Activated B cell treated with CpG ODN at 0.5 μM for 24 hours (primary cell): ENCODE measurements around the gene BCAR1. TPM values are rescaled to one million over a fixed set of nuclear protein-coding genes. Genes with fewer than 3 reads are reported as not detected.
"Not testable (repeated sequence)": the region's sequence is repeated elsewhere in the genome, so short reads cannot be mapped to it uniquely, and the experiment has no call there.

Source experiments
- ATAC-seq: fragments of 200-7000 bp; cut with Tn5 transposase; one replicate; pipeline ENCODE4 v1.10.0; 2021; ENCODE audit warnings: low read depth, mild to moderate bottlenecking, moderate library complexity
- CTCF ChIA-PET: fragments of 350-600 bp; sonication (Branson Sonifier 250); formaldehyde crosslinking; loops from one replicate; lab custom pipeline; 2021; ENCODE audit warnings: antibody characterized with exemption; lab: Charles Lee
- POLR2A ChIA-PET: fragments of 350-600 bp; sonication (Branson Sonifier 250); formaldehyde crosslinking; loops from one replicate; lab custom pipeline; 2021; ENCODE audit warnings: antibody characterized with exemption; lab: Charles Lee
- DNase-seq: peaks from one replicate; pipeline ENCODE4 v3.0.0; 2022
- H3K27ac Mint-ChIP-seq: one replicate; pipeline ENCODE4 v1.8.0; 2020; ENCODE audit warnings: mixed read lengths
- H3K27me3 Mint-ChIP-seq: one replicate; pipeline ENCODE4 v1.8.0; 2021; ENCODE audit warnings: mixed read lengths
- H3K36me3 Mint-ChIP-seq: one replicate; pipeline ENCODE4 v1.8.0; 2021; ENCODE audit warnings: low read depth, mixed read lengths
- H3K4me1 Mint-ChIP-seq: one replicate; pipeline ENCODE4 v1.8.0; 2021; ENCODE audit warnings: mixed read lengths
- H3K4me3 Mint-ChIP-seq: one replicate; pipeline ENCODE4 v1.8.0; 2020; ENCODE audit warnings: mild to moderate bottlenecking, mixed read lengths
- H3K9me3 Mint-ChIP-seq: one replicate; pipeline ENCODE4 v1.8.0; 2020; ENCODE audit warnings: mixed read lengths
- intact Hi-C: fragments of 100-400 bp; cut with micrococcal nuclease; formaldehyde crosslinking; loops from one replicate; pipeline ENCODE4 v1.15.1; 2024
- total RNA-seq: library from RNA; stranded (reverse); gene quantifications from 2 replicates; pipeline ENCODE4 v1.2.3, GENCODE V29; 2022
- TF ChIP-seq, protein P1 (sequence below): fragments of 200-600 bp; IDR thresholded peaks from one replicate; pipeline ENCODE4 v1.8.0; 2022; ENCODE audit warnings: antibody characterized with exemption, mild to moderate bottlenecking

BCAR1 gene
- total RNA-seq, 1 donor from 2014 or later: not detected

DNA sequence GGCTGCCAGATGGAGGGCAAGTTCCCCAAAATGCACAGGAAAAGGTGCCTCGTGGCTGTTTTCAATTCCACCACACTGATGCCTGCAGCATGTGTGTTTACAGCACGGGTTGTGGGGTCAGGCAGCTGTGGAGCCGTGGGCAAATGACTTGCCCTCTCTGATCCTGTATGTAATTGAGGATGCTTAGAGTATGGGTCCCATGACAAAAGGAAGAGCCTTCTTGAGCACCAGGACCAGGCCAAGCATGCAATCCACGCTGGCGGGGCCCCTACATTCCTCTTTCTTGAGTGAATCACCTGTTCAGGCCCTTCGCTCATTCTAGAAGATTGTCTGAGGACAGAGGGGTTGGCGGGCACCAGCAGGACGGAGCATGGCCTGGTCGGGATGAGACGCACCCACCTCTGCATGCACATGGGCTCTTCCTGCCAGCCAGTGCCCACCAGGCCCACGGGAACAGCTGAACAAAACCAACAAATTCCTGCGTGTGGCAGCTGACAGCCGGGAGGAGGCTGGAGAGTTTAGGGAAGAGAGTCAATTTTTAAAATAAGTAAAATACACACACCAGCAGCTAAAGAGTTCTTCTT lies 43.1 kb downstream of the BCAR1 start:
- ATAC-seq: no peak
- TF ChIP-seq, protein P1, sequence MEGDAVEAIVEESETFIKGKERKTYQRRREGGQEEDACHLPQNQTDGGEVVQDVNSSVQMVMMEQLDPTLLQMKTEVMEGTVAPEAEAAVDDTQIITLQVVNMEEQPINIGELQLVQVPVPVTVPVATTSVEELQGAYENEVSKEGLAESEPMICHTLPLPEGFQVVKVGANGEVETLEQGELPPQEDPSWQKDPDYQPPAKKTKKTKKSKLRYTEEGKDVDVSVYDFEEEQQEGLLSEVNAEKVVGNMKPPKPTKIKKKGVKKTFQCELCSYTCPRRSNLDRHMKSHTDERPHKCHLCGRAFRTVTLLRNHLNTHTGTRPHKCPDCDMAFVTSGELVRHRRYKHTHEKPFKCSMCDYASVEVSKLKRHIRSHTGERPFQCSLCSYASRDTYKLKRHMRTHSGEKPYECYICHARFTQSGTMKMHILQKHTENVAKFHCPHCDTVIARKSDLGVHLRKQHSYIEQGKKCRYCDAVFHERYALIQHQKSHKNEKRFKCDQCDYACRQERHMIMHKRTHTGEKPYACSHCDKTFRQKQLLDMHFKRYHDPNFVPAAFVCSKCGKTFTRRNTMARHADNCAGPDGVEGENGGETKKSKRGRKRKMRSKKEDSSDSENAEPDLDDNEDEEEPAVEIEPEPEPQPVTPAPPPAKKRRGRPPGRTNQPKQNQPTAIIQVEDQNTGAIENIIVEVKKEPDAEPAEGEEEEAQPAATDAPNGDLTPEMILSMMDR: no peak
- Mint-ChIP-seq H3K4me1 (no peaks in the 10 kb centered on the region), H3K9me3 (no peaks in the 10 kb centered on the region), H3K36me3 (no peaks in the 10 kb centered on the region), H3K4me3 (no peak overlapping the region), H3K27me3 (peaks cover 19% of the 10 kb centered on the region), H3K27ac (no peak overlapping the region)
- DNase-seq: no peak
- POLR2A ChIA-PET: no interaction called here
- CTCF ChIA-PET: interaction anchor here (1.0 kb wide), 1 partner anchor 25 kb away, joined by 5 read pairs; no protein-coding TSS in a partner anchor
- intact Hi-C loops: no loop called here

DNA sequence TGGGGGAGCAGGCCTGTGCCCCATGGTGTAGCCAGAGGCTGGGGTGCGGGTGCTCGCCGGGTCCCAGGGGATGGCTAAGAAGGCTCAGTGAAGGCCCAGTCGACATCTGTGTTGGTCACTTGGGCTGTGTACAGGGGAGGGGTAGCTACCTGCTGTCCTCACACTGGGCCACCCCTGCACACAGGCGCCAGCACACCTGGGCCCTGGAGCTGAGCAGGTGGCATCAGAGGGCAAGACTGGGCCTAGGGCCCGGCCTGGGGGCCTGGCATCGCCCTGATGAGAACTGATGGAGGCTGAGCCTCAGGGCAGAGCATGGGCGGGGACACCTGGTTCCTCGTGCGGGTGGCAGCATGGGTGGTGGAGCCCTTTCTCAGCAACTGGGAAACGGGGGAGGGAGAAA lies 43.6 kb downstream of the BCAR1 start:
- ChIA-PET CTCF (no interaction called here), POLR2A (no interaction called here)
- Mint-ChIP-seq H3K36me3 (no peaks in the 10 kb centered on the region), H3K27ac (no peak overlapping the region), H3K4me3 (no peak overlapping the region), H3K4me1 (no peaks in the 10 kb centered on the region), H3K27me3 (peaks cover 17% of the 10 kb centered on the region), H3K9me3 (no peaks in the 10 kb centered on the region)
- ATAC-seq: no peak
- no peak for DNase-seq
- TF ChIP-seq, protein P1: no peak
- intact Hi-C loops: loop anchor here (2.0 kb wide), 1 partner anchor 17 kb away; no protein-coding TSS in a partner anchor

DNA sequence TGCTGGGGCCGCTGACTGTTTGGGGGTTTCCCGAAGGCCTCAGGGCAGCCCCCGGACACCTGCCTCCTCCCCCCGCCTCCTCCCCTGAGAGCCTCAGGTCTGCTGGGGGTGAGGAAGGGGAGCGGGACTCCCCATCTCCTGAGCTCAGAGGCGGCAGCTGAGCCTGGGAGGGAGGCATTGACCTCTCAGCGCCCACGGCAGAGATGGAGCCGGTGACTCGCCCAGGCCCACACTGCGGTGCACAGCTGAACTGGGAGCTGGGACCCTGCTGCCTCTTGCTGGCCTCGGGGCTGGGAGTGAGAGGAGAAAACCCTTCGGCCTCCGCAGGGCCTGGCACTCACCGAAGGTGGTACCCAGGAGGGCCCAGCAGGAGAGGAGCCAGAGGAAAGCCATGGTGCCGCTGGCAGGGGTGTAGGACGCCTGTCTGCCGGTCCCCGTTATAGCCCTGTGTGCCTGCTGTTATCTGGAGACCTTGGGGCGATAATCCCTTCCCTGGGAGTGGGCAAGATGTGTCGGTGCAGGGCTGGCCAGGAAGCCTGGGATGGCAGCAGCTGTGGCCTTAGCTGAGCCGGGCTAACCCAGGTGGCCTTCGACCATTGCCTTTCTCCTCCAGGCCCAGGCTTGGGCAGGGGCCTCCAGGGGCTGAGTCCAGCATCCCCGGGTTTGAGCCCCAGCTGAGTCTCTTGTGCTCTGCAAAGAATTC lies 44.5 kb downstream of the BCAR1 start, which contains the start of gene CTRB2:
TSS of gene CTRB2 (minus strand) at position 413 of the 703 bp plus-strand sequence. CDS start at position 393, 20 bp downstream.
- H3K27me3 Mint-ChIP-seq: peaks cover 22% of the 10 kb centered on the region
- TF ChIP-seq, protein P1: no peak
- CTCF ChIA-PET: interaction anchor here (1.2 to 1.4 kb wide), 2 partner anchors 27 to 178 kb away, joined by 4 to 8 read pairs; no protein-coding TSS in a partner anchor
- intact Hi-C loops: loop anchor here (2.0 kb wide), 1 partner anchor 18 kb away; no protein-coding TSS in a partner anchor
- DNase-seq (no peak), ATAC-seq (peak; percentile 28)
- POLR2A ChIA-PET: no interaction called here
- no peaks in the 10 kb centered on the region for H3K9me3 Mint-ChIP-seq
- peaks cover 2% of the 10 kb centered on the region for H3K4me1 Mint-ChIP-seq
- no peak within 1 kb of the TSS for H3K27ac Mint-ChIP-seq
- no peak within 1 kb of the TSS for H3K4me3 Mint-ChIP-seq
- H3K36me3 Mint-ChIP-seq: no peaks in the 10 kb centered on the region

DNA sequence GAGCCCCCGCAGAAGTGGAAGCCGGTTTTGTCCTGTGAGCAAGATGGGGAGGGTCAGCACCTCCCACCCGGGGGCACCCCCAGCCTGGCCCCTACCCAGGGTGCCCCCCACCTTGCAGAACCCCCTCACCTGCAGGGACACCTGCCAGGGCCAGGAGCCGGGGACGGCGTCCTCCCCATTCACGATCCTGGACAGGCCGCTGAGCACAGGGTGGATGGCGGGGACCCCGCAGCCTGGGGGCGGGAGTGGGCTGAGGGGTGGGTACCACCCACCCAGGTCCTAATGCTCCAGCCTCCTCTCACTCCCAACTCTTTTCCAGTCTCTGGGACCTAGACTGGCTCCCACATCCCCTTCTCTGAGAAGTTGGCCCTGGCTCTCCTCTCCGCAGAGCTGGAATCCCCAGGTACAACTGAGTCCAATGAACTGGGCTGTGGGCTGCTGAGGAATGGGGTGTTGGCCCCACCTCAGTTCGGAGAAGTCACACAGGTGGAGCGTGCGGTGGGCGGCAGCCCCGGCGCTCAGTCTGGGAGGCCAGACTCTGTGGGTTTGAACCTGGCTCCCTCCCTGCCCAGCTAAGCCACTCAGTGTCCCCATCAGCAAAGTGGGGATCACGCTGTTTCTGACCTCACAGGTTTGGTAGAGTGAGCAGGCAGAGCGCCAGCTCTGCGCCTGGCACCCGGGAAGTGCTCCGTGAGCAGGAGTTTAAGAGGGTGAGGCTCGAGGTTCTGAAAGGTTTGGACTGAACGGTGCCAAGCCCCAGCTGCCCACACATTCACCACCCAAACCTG lies 45.3 kb downstream of the BCAR1 start:
- DNase-seq, H3K4me1 Mint-ChIP-seq, H3K27ac Mint-ChIP-seq, H3K4me3 Mint-ChIP-seq, ATAC-seq, H3K9me3 Mint-ChIP-seq, H3K36me3 Mint-ChIP-seq, POLR2A ChIA-PET: not testable (repeated sequence)
- peaks cover 24% of the 10 kb centered on the region for H3K27me3 Mint-ChIP-seq
- intact Hi-C loops: loop anchor here (2.0 kb wide), 1 partner anchor 19 kb away; no protein-coding TSS in a partner anchor
- CTCF ChIA-PET: interaction anchor here (1.2 to 1.4 kb wide), 2 partner anchors 28 to 179 kb away, joined by 4 to 8 read pairs; no protein-coding TSS in a partner anchor

DNA sequence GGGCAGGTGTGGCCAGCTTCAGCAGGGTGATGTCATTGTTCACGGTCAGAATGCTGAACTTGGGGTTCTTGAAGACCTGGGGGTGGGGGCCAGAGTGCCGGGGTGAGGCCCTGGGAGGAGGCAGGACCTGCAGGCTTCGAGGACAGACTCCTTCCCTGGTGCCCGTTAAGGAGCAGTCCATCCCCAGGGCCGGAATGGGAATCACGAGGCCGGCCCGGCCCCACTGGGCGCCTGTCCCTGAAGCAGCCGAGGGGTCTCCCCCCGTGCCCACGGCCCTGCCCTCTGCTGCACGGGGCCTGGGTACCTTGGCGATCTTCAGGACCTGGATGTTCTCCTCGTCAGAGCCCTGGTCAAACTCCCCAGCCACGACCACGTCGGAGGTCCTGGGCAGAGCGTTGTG lies 46.0 kb downstream of the BCAR1 start:
- Mint-ChIP-seq H3K27me3 (peaks cover 25% of the 10 kb centered on the region), H3K4me1 (peaks cover 13% of the 10 kb centered on the region)
- H3K27ac Mint-ChIP-seq, ATAC-seq, H3K4me3 Mint-ChIP-seq, H3K9me3 Mint-ChIP-seq, DNase-seq, H3K36me3 Mint-ChIP-seq, CTCF ChIA-PET, POLR2A ChIA-PET, intact Hi-C loops: not testable (repeated sequence)

DNA sequence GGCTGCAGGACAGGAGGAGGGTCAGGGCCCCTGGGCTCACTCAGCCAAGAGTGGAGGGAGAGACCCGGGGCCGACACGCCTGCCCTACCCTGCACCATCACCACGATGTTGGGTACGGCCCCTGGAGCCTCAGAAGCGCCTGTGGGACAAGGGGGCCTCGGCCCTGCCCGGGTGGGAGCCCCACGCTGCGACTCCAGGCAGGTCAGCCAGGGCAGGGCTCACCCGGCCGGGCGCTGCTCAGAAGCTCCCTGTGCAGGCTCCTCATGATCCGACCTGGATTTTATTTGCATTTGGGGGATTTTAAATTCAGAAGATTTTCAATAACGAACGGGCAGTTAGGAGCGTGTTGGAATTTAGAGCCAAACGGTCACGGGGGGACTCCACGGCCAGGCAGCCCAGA lies 46.5 kb downstream of the BCAR1 start:
- H3K27ac Mint-ChIP-seq, H3K4me3 Mint-ChIP-seq, H3K36me3 Mint-ChIP-seq, DNase-seq, H3K9me3 Mint-ChIP-seq, CTCF ChIA-PET, ATAC-seq, intact Hi-C loops, POLR2A ChIA-PET: not testable (repeated sequence)
- H3K4me1 Mint-ChIP-seq: peaks cover 14% of the 10 kb centered on the region
- H3K27me3 Mint-ChIP-seq: peaks cover 27% of the 10 kb centered on the region
